SK-N-SH (cell line): ENCODE measurements around the gene LSP1. TPM values are rescaled to one million over a fixed set of nuclear protein-coding genes. Genes with fewer than 3 reads are reported as not detected.

ENCODE experiments used
- CTCF ChIA-PET: fragments of 300-600, 350-600 bp; formaldehyde crosslinking; extraction: SDS; loops from one replicate; lab custom pipeline; 2021; lab: Yijun Ruan, JAX
- POLR2A ChIA-PET: fragments of 350-600 bp; sonication (Branson Sonifier 250); formaldehyde crosslinking; extraction: SDS; loops from one replicate; lab custom pipeline; 2020; ENCODE audit warnings: antibody characterized with exemption, inconsistent platforms; lab: Yijun Ruan, JAX
- DNase-seq: peaks from one replicate; pipeline ENCODE4 v3.0.0; 2012
- H2AFZ ChIP-seq: fragments of 200-600 bp; sonication (generic); 2 replicates; pipeline ENCODE4 v1.8.1; 2016; ENCODE audit warnings: antibody characterized with exemption, mild to moderate bottlenecking, low read depth
- H3F3A ChIP-seq: fragments of 200-600 bp; sonication (generic); replicated peaks from 2 replicates; pipeline ENCODE3; 2016; ENCODE audit warnings: antibody characterized with exemption, mild to moderate bottlenecking; ENCODE audit not compliant: insufficient read depth
- H3K27ac ChIP-seq, 2 experiments: fragments of 200-500 bp in 1 of 2; fragments of 200-600 bp in 1 of 2; sonication (Bioruptor generic) in 1 of 2; sonication (generic), shearing (Covaris generic) in 1 of 2; 2 replicates each; pipeline versions ENCODE4 v1.5.1 to v1.6.1; 2014 to 2016; ENCODE audit warnings: low read depth in 2 of 2, inconsistent platforms in 1 of 2, low read length in 1 of 2, mild to moderate bottlenecking in 1 of 2, mixed read lengths in 1 of 2
- H3K27me3 ChIP-seq: fragments of 200-600 bp; sonication (generic), shearing (Covaris generic); 2 replicates; pipeline ENCODE4 v1.6.1; 2016; ENCODE audit warnings: mixed run types; ENCODE audit not compliant: insufficient read depth
- H3K36me3 ChIP-seq, 2 experiments: fragments of 200-500 bp in 1 of 2; fragments of 200-600 bp in 1 of 2; sonication (Bioruptor generic) in 1 of 2; sonication (generic) in 1 of 2; replicated peaks in 1 of 2; 2 replicates each; pipeline versions ENCODE3 to v1.5.1; 2014 to 2016; ENCODE audit warnings: low read length in 1 of 2, mild to moderate bottlenecking in 1 of 2; ENCODE audit not compliant: insufficient read depth in 2 of 2, control insufficient read depth in 1 of 2
- H3K4me1 ChIP-seq, 2 experiments: fragments of 200-500 bp in 1 of 2; fragments of 200-600 bp in 1 of 2; sonication (Bioruptor generic) in 1 of 2; sonication (generic), shearing (Covaris generic) in 1 of 2; 2 replicates each; pipeline versions ENCODE4 v1.5.1 to v1.6.1; 2014 to 2016; ENCODE audit warnings: low read depth in 1 of 2, low read length in 1 of 2, mixed run types in 1 of 2; ENCODE audit not compliant: insufficient read depth in 2 of 2, control insufficient read depth in 1 of 2
- H3K4me2 ChIP-seq: fragments of 200-600 bp; sonication (generic), shearing (Covaris generic); 2 replicates; pipeline ENCODE4 v1.6.1; 2017; ENCODE audit warnings: mixed run types
- H3K4me3 ChIP-seq, 2 experiments: fragments of 200-500 bp in 1 of 2; fragments of 200-600 bp in 1 of 2; sonication (Bioruptor generic) in 1 of 2; sonication (generic), shearing (Covaris generic) in 1 of 2; 2 replicates each; pipeline versions ENCODE4 v1.5.1 to v1.8.1; 2014 to 2016; ENCODE audit warnings: low read depth in 2 of 2, inconsistent platforms in 1 of 2, low read length in 1 of 2, mild to moderate bottlenecking in 1 of 2, mixed read lengths in 1 of 2, moderate library complexity in 1 of 2
- H3K79me2 ChIP-seq: fragments of 200-600 bp; sonication (generic); 2 replicates; pipeline ENCODE4 v1.8.1; 2017; ENCODE audit warnings: mild to moderate bottlenecking; ENCODE audit not compliant: insufficient read depth
- H3K9ac ChIP-seq: fragments of 200-600 bp; sonication (generic); 2 replicates; pipeline ENCODE4 v1.6.1; 2017; ENCODE audit warnings: mixed run types
- H3K9me2 ChIP-seq: fragments of 200-600 bp; sonication (generic); 2 replicates; pipeline ENCODE4 v1.6.1; 2017; ENCODE audit warnings: mixed run types
- H3K9me3 ChIP-seq: fragments of 200-600 bp; sonication (generic); 2 replicates; pipeline ENCODE4 v1.6.1; 2017; ENCODE audit warnings: mixed run types, mild to moderate bottlenecking, moderate library complexity
- H4K20me1 ChIP-seq: fragments of 200-600 bp; sonication (generic); 2 replicates; pipeline ENCODE4 v1.6.1; 2017; ENCODE audit warnings: mild to moderate bottlenecking, mixed run types; ENCODE audit not compliant: insufficient read depth
- CHD2 ChIP-seq: fragments of 150-350 bp; IDR thresholded peaks from 2 replicates; pipeline ENCODE4 v1.6.1; 2018; ENCODE audit warnings: low read length; ENCODE audit not compliant: partially characterized antibody
- EZH2phosphoT487 ChIP-seq: fragments of 200-600 bp; sonication (generic); IDR thresholded peaks from 2 replicates; pipeline ENCODE4 v1.6.1; 2017; ENCODE audit warnings: low read depth, mixed run types, mild to moderate bottlenecking, antibody characterized with exemption, moderate library complexity, borderline replicate concordance
- MEF2A ChIP-seq: IDR thresholded peaks from 2 replicates; pipeline ENCODE4 v1.4.0; 2012; ENCODE audit warnings: low read depth, borderline replicate concordance
- NRF1 ChIP-seq: IDR thresholded peaks from 2 replicates; pipeline ENCODE4 v1.6.1; 2012; ENCODE audit warnings: low read depth, mild to moderate bottlenecking, low read length
- RAD21 ChIP-seq: IDR thresholded peaks from 2 replicates; pipeline ENCODE4 v1.6.1; 2012; ENCODE audit warnings: mild to moderate bottlenecking, low read length
- SIN3A ChIP-seq: IDR thresholded peaks from 2 replicates; pipeline ENCODE4 v1.6.1; 2012; ENCODE audit warnings: low read depth, mild to moderate bottlenecking, low read length, moderate library complexity, borderline replicate concordance
- SMC3 ChIP-seq: IDR thresholded peaks from 2 replicates; pipeline ENCODE4 v1.6.1; 2012; ENCODE audit warnings: low read depth, low read length, improper control_type of control experiment
- TCF12 ChIP-seq: IDR thresholded peaks from 2 replicates; pipeline ENCODE4 v1.4.0; 2012
- TEAD4 ChIP-seq: IDR thresholded peaks from 2 replicates; pipeline ENCODE4 v1.4.0; 2012; ENCODE audit warnings: mild to moderate bottlenecking, borderline replicate concordance; ENCODE audit not compliant: insufficient read depth
- YY1 ChIP-seq: IDR thresholded peaks from 2 replicates; pipeline ENCODE4 v1.4.0; 2012; ENCODE audit warnings: low read depth, mild to moderate bottlenecking
- WGBS: methylation state at CpG from one replicate; pipeline ENCODE4 v1.1.6; 2017; ENCODE audit warnings: low lambda C conversion rate; 5-methylcytosine and 5-hydroxymethylcytosine counted together
- polyA plus RNA-seq, 3 experiments: library from polyadenylated mRNA; depleted of rRNA; stranded (reverse); fragments of >200 nt; gene quantifications; 2 replicates each; pipeline ENCODE4 v1.2.3, GENCODE V29; 2012
- TF ChIP-seq, protein P1 (sequence below): IDR thresholded peaks from 2 replicates; pipeline ENCODE4 v1.6.1; 2012; ENCODE audit warnings: mild to moderate bottlenecking, low read depth, low read length, moderate library complexity
- TF ChIP-seq, protein P2 (sequence below): IDR thresholded peaks from 2 replicates; pipeline ENCODE4; 2012
- TF ChIP-seq, protein P3 (sequence below): fragments of 150-350 bp; IDR thresholded peaks from 2 replicates; pipeline ENCODE4 v1.6.1; 2016; ENCODE audit warnings: mild to moderate bottlenecking, low read depth, low read length
- TF ChIP-seq, protein P4 (sequence below): IDR thresholded peaks from 2 replicates; pipeline ENCODE4 v1.4.0; 2012; ENCODE audit warnings: low read depth
- TF ChIP-seq, protein P5 (sequence below): IDR thresholded peaks from 2 replicates; pipeline ENCODE4 v1.4.0; 2012; ENCODE audit warnings: low read depth, borderline replicate concordance

The LSP1 gene
- polyA plus RNA-seq, 1 of the 3 experiments (the other 2 are of a cell fraction) = 0.38 TPM

DNA sequence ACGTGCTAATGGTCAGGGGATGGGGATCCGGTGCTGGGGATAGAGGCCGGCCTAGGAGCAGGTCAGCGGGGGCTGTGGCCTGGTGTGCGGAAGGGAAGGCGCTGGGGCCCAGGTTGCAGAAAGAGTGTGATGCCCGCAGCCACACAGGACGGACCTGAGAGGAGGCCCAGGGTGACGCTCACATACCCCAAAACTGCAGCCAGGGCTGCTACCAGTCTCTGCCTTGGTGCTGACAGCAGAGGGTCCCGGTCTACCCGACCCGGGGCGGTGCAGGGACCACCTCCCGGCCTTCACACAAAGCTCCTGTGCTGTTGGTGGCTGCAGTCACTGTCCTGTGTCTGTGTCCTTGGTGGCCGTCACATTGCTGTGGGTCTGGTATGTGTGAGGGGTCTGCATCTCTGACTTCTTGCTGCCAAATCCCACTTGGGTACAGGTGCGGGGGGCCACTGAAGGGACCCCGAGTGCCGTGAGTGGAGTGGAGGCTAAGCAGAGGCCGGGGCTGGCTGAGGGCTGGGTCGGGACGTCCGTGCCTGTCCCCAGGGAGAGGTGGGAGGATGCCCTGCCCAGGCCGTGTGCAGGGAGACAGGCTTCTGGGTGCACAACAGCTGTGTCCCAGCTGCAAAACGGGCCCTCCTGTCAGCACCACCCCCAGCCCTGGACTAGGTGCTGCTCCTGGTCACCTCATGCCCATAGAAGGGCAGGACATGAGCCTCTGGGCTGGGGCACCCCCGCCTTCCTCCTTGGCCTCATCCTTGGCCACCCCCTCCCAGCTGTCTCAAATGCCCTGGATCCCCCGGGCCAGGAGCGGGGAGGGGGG lies 1.5 kb downstream of the LSP1 start:
- Histone ChIP-seq H3K4me3 (no peak overlapping the region), H3K9me2 (no peaks in the 10 kb centered on the region), H3K4me2 (no peak overlapping the region), H3K4me1 (no peaks in the 10 kb centered on the region; a peak in 1 of 4 replicates), H3K27ac (no peak overlapping the region), H2AFZ (no peak overlapping the region), H3K9ac (no peak overlapping the region), H3K79me2 (no peaks in the 10 kb centered on the region), H4K20me1 (no peaks in the 10 kb centered on the region), H3K36me3 (no peaks in the 10 kb centered on the region), H3K9me3 (no peaks in the 10 kb centered on the region), H3F3A (no peaks in the 10 kb centered on the region), H3K27me3 (no peaks in the 10 kb centered on the region)
- no peak for DNase-seq
- WGBS = 70% methylated on average over 18 of the region's 27 CpGs
- TF ChIP-seq YY1 (no peak), TEAD4 (no peak), TCF12 (no peak), SMC3 (no peak), EZH2phosphoT487 (no peak), NRF1 (no peak), RAD21 (no peak), CHD2 (no peak), SIN3A (no peak), MEF2A (no peak)
- TF ChIP-seq, protein P1, sequence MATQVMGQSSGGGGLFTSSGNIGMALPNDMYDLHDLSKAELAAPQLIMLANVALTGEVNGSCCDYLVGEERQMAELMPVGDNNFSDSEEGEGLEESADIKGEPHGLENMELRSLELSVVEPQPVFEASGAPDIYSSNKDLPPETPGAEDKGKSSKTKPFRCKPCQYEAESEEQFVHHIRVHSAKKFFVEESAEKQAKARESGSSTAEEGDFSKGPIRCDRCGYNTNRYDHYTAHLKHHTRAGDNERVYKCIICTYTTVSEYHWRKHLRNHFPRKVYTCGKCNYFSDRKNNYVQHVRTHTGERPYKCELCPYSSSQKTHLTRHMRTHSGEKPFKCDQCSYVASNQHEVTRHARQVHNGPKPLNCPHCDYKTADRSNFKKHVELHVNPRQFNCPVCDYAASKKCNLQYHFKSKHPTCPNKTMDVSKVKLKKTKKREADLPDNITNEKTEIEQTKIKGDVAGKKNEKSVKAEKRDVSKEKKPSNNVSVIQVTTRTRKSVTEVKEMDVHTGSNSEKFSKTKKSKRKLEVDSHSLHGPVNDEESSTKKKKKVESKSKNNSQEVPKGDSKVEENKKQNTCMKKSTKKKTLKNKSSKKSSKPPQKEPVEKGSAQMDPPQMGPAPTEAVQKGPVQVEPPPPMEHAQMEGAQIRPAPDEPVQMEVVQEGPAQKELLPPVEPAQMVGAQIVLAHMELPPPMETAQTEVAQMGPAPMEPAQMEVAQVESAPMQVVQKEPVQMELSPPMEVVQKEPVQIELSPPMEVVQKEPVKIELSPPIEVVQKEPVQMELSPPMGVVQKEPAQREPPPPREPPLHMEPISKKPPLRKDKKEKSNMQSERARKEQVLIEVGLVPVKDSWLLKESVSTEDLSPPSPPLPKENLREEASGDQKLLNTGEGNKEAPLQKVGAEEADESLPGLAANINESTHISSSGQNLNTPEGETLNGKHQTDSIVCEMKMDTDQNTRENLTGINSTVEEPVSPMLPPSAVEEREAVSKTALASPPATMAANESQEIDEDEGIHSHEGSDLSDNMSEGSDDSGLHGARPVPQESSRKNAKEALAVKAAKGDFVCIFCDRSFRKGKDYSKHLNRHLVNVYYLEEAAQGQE = no peak
- TF ChIP-seq, protein P2, sequence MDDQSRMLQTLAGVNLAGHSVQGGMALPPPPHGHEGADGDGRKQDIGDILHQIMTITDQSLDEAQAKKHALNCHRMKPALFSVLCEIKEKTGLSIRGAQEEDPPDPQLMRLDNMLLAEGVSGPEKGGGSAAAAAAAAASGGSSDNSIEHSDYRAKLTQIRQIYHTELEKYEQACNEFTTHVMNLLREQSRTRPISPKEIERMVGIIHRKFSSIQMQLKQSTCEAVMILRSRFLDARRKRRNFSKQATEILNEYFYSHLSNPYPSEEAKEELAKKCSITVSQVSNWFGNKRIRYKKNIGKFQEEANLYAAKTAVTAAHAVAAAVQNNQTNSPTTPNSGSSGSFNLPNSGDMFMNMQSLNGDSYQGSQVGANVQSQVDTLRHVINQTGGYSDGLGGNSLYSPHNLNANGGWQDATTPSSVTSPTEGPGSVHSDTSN = no peak
- TF ChIP-seq, protein P3, sequence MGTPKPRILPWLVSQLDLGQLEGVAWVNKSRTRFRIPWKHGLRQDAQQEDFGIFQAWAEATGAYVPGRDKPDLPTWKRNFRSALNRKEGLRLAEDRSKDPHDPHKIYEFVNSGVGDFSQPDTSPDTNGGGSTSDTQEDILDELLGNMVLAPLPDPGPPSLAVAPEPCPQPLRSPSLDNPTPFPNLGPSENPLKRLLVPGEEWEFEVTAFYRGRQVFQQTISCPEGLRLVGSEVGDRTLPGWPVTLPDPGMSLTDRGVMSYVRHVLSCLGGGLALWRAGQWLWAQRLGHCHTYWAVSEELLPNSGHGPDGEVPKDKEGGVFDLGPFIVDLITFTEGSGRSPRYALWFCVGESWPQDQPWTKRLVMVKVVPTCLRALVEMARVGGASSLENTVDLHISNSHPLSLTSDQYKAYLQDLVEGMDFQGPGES = no peak
- TF ChIP-seq, protein P4, sequence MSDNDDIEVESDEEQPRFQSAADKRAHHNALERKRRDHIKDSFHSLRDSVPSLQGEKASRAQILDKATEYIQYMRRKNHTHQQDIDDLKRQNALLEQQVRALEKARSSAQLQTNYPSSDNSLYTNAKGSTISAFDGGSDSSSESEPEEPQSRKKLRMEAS = no peak
- TF ChIP-seq, protein P5, sequence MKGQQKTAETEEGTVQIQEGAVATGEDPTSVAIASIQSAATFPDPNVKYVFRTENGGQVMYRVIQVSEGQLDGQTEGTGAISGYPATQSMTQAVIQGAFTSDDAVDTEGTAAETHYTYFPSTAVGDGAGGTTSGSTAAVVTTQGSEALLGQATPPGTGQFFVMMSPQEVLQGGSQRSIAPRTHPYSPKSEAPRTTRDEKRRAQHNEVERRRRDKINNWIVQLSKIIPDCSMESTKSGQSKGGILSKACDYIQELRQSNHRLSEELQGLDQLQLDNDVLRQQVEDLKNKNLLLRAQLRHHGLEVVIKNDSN = no peak
- CTCF ChIA-PET = interaction anchor here (0.6 to 4.1 kb wide), 9 partner anchors 22 to 297 kb away, joined by 3 to 32 read pairs (median 6); no protein-coding TSS in a partner anchor
- POLR2A ChIA-PET = no interaction called here
